K562 (cell line): ENCODE data around the gene TOR3A. TPM values are rescaled to one million over a fixed set of nuclear protein-coding genes. Genes with fewer than 3 reads are reported as not detected.
A peak's percentile ranks its signal among the peaks of the same experiment; 100 is the strongest.

ENCODE experiments used
- CBFA2T3 ChIP-seq: fragments of 450-650 bp; IDR thresholded peaks from 2 replicates; pipeline ENCODE4 v1.6.1; 2017
- E2F6 ChIP-seq, 2 experiments: IDR thresholded peaks; 2 replicates each; pipeline ENCODE4 v1.6.1; 2011; ENCODE audit warnings: borderline replicate concordance in 1 of 2, control low read depth in 1 of 2, low read depth in 1 of 2, low read length in 1 of 2, mild to moderate bottlenecking in 1 of 2, mixed read lengths in 1 of 2, moderate library complexity in 1 of 2; ENCODE audit not compliant: insufficient read depth in 1 of 2, insufficient read length in 1 of 2, poor library complexity in 1 of 2, severe bottlenecking in 1 of 2; ENCODE audit errors: extremely low read depth in 1 of 2
- EGR1 ChIP-seq: fragments of 450-650 bp; conservative IDR thresholded peaks from 2 replicates; pipeline ENCODE4 v1.6.1; 2017; ENCODE audit warnings: mild to moderate bottlenecking
- EP400 ChIP-seq: fragments of 450-650 bp; IDR thresholded peaks from 2 replicates; pipeline ENCODE4 v1.6.1; 2017; ENCODE audit warnings: antibody characterized with exemption, mild to moderate bottlenecking, moderate library complexity
- ETS1 ChIP-seq: conservative IDR thresholded peaks from 2 replicates; pipeline ENCODE4 v1.6.1; 2011; ENCODE audit warnings: low read depth, mild to moderate bottlenecking, low read length; ENCODE audit not compliant: control insufficient read depth
- FOXA1 ChIP-seq: fragments of 450-650 bp; IDR thresholded peaks from 2 replicates; pipeline ENCODE4 v1.6.1; 2016; ENCODE audit warnings: mild to moderate bottlenecking, borderline replicate concordance
- FOXK2 ChIP-seq, 2 experiments: fragments of 450-650 bp; IDR thresholded peaks in 1 of 2; conservative IDR thresholded peaks in 1 of 2; 2 replicates each; pipeline ENCODE4 v1.6.1; 2016; ENCODE audit warnings: low read depth in 2 of 2, mild to moderate bottlenecking in 1 of 2
- GABPB2 ChIP-seq: fragments of 250-450 bp; sonication (Bioruptor Pico); conservative IDR thresholded peaks from 2 replicates; pipeline ENCODE4 v1.5.1; 2021; ENCODE audit warnings: mild to moderate bottlenecking
- HDAC1 ChIP-seq, 2 experiments: fragments of 450-650 bp; IDR thresholded peaks; 2 replicates each; pipeline ENCODE4 v1.6.1; 2016 to 2017; ENCODE audit warnings: inconsistent platforms in 1 of 2, mild to moderate bottlenecking in 1 of 2, moderate library complexity in 1 of 2
- HNRNPLL ChIP-seq: fragments of 200-400 bp; formaldehyde crosslinking; IDR thresholded peaks from 2 replicates; pipeline ENCODE4 v1.6.1; 2017; ENCODE audit warnings: low read length, low read depth, mild to moderate bottlenecking; ENCODE audit not compliant: poor library complexity, severe bottlenecking
- IRF2 ChIP-seq: sonication (generic); formaldehyde crosslinking; IDR thresholded peaks from 2 replicates; pipeline ENCODE4 v1.8.1; 2022; ENCODE audit warnings: mild to moderate bottlenecking, missing genetic modification reagents
- KHSRP ChIP-seq: fragments of 450-650 bp; IDR thresholded peaks from 2 replicates; pipeline ENCODE4 v1.6.1; 2017
- PBX2 ChIP-seq, 2 experiments: IDR thresholded peaks in 1 of 2; conservative IDR thresholded peaks in 1 of 2; 2 replicates each; pipeline ENCODE4 v1.6.1; 2016; ENCODE audit warnings: low read depth in 2 of 2, mild to moderate bottlenecking in 1 of 2, missing compliant biosample characterization in 1 of 2, missing genetic modification characterization in 1 of 2, moderate library complexity in 1 of 2
- RFX7 ChIP-seq: fragments of 250-450 bp; sonication (Bioruptor Pico); IDR thresholded peaks from 2 replicates; pipeline ENCODE4 v1.5.1; 2021; ENCODE audit warnings: mild to moderate bottlenecking
- VEZF1 ChIP-seq: fragments of 200-800 bp; sonication (Bioruptor generic); IDR thresholded peaks from 2 replicates; pipeline ENCODE4 v1.6.1; 2017; ENCODE audit warnings: missing genetic modification characterization, missing compliant biosample characterization
- ZNF639 ChIP-seq, 2 experiments: fragments of 200-800 bp in 1 of 2; sonication (Bioruptor generic) in 1 of 2; sonication (generic) in 1 of 2; formaldehyde crosslinking in 1 of 2; IDR thresholded peaks in 1 of 2; conservative IDR thresholded peaks in 1 of 2; 2 replicates each; pipeline versions ENCODE4 v1.5.0 to v1.6.1; 2016 to 2020; ENCODE audit warnings: missing compliant biosample characterization in 1 of 2, missing genetic modification characterization in 1 of 2, missing genetic modification reagents in 1 of 2
- polyA plus RNA-seq, 8 experiments: library from polyadenylated mRNA; depleted of rRNA in 4 of 8; stranded (reverse) in 5 of 8; unstranded in 3 of 8; fragments of >200 nt; fragmentation: Nextera tagmentation in 2 of 8; fragmentation: Illumina TruSeq in 1 of 8; extraction: Ambion mirVana in 2 of 8; extraction: Trizol in 1 of 8; gene quantifications; 2 replicates each; pipeline versions ENCODE4 v1.2.1 to v1.2.3, GENCODE V29; 2011 to 2014; ENCODE audit warnings: inconsistent platforms in 1 of 8, missing spikeins in 1 of 8
- total RNA-seq, 7 experiments: library from RNA; depleted of rRNA in 6 of 7; stranded (reverse); fragments of >200 nt in 6 of 7; fragmentation: Illumina TruSeq in 2 of 7; extraction: Trizol in 2 of 7; gene quantifications; 2 replicates each; pipeline versions ENCODE4 v1.2.1 to v1.2.3, GENCODE V29; 2011 to 2021; ENCODE audit warnings: low replicate concordance in 1 of 7

The TOR3A gene
- total and polyA plus RNA-seq, 9 of the 15 experiments (the other 6 are each of a cell fraction or from before 2014, with no cell fraction given), result 7.9 to 94.5 (median 39.7) TPM

- TF ChIP-seq ETS1 (no peak), HNRNPLL (no peak), ZNF639 (CRISPR knock-in tag; conservative IDR thresholded peaks at IDR 0.05 in 1 of 2, IDR thresholded peaks at IDR 0.05 in 1 of 2) (peak in 1 of 2 experiments; percentile 65; a peak in 2 of 4 replicates), E2F6 (IDR thresholded peaks at IDR 0.05; ENCODE audit: borderline replicate concordance in 1 of 2, extremely low read depth in 1 of 2, insufficient read depth in 1 of 2, insufficient read length in 1 of 2, low read depth in 1 of 2, low read length in 1 of 2, poor library complexity in 1 of 2, severe bottlenecking in 1 of 2) (no peak), KHSRP (no peak), EP400 (0 out of 2 replicates have a peak, but pooled peaks have one; percentile 38), HDAC1 (IDR thresholded peaks at IDR 0.05) (0 out of 4 replicates have a peak, but pooled peaks of 1 of the 2 experiments have one; percentile 37), IRF2 (CRISPR knock-in tag) (no peak), FOXK2 (conservative IDR thresholded peaks at IDR 0.05 in 1 of 2, IDR thresholded peaks at IDR 0.05 in 1 of 2; ENCODE audit: low read depth in 2 of 2) (peak; percentile 72 to 76), RFX7 (CRISPR knock-in tag) (no peak), VEZF1 (CRISPR knock-in tag) (no peak), EGR1 (no peak), FOXA1 (no peak), GABPB2 (CRISPR knock-in tag) (0 out of 2 replicates have a peak, but pooled peaks have one; percentile 32), PBX2 (CRISPR knock-in tag; IDR thresholded peaks at IDR 0.05; ENCODE audit: low read depth) (no peak), PBX2 (tag; conservative IDR thresholded peaks at IDR 0.05; ENCODE audit: low read depth) (peak; percentile 67), CBFA2T3 (no peak)
Measured at GRCh38 chr1:179129702-179130473, 48.0 kb downstream of the TOR3A start (continued).
